Large intestine (tissue), 12 donors: ENCODE results near the gene TBC1D26. TPM values are rescaled to one million over a fixed set of nuclear protein-coding genes. Genes with fewer than 3 reads are reported as not detected.
A peak's percentile ranks its signal among the peaks of the same experiment; 100 is the strongest.
"Not testable (repeated sequence)": the region's sequence is repeated elsewhere in the genome, so short reads cannot be mapped to it uniquely, and the experiment has no call there.

Experiments used
- DNase-seq, 2 donors: peaks; one replicate each; pipeline versions ENCODE4 v3.0.0 to v3.0.0-alpha.2; 2013
- H3K27ac ChIP-seq: one replicate; pipeline ENCODE4 v1.5.1; 2013; ENCODE audit warnings: low read length
- H3K27me3 ChIP-seq: 2 replicates; pipeline ENCODE4 v1.6.1; 2013; ENCODE audit warnings: low read length; ENCODE audit not compliant: control insufficient read depth, insufficient read depth
- H3K36me3 ChIP-seq: 2 replicates; pipeline ENCODE4 v1.6.1; 2013; ENCODE audit warnings: low read length; ENCODE audit not compliant: control insufficient read depth, insufficient read depth
- H3K4me1 ChIP-seq: one replicate; pipeline ENCODE4 v1.6.1; 2013; ENCODE audit warnings: low read length; ENCODE audit not compliant: control insufficient read depth, insufficient read depth
- H3K4me3 ChIP-seq: one replicate; pipeline ENCODE4 v1.5.1; 2013; ENCODE audit warnings: low read length
- H3K9me3 ChIP-seq: one replicate; pipeline ENCODE4 v1.6.1; 2013; ENCODE audit warnings: mild to moderate bottlenecking, low read depth, low read length, moderate library complexity; ENCODE audit not compliant: control insufficient read depth
- WGBS: methylation state at CpG from one replicate; pipeline ENCODE4 v1.1.5; 2013; ENCODE audit warnings: low lambda C conversion rate; ENCODE audit not compliant: insufficient coverage; 5-methylcytosine and 5-hydroxymethylcytosine counted together
- long read RNA-seq, 11 donors: transcript quantifications; one replicate each; lab custom pipeline, GENCODE V29; 2026
- polyA plus RNA-seq: library from polyadenylated mRNA; unstranded; fragments of 120-200 nt; gene quantifications from one replicate; pipeline ENCODE4 v1.2.1, GENCODE V29; 2013

TBC1D26 gene
- polyA plus RNA-seq = 0.28 TPM
- long read RNA-seq, donor 1 = 0 reads
- long read RNA-seq, donor 2 = 0 reads
- long read RNA-seq, donor 3 = 0 reads
- long read RNA-seq, donor 4 = 0 reads
- long read RNA-seq, donor 5 = 0 reads
- long read RNA-seq, donor 6 = 0 reads
- long read RNA-seq, donor 7 = 0 reads
- long read RNA-seq, donor 8 = 0 reads
- long read RNA-seq, donor 9 = 0 reads
- long read RNA-seq, donor 10 = 0 reads
- long read RNA-seq, donor 11 = 0 reads

DNA sequence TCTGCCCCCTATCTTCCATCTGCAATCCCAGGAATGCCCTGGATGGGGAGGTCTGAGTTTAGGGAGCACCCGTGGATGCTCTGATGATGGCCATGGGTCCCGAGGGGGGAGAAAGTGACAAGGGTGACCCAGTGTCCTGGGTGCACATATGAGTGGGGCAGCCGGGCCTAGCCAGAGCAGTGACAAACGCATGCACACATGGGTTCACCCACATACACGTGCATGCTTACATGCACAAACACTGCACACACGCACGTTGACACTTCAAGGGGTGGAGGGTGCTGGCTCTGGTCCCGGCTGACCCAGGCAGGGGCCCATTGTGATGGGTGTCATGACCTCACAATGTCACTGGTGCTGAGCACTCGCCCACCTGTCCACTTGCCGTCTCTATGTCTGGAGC is at the start of gene TBC1D26:
TSS of gene TBC1D26 (plus strand) at position 384 of the 400 bp plus-strand sequence. CDS start 3,066 bp downstream, outside the sequence.
- not testable (repeated sequence) for H3K27me3 ChIP-seq, H3K9me3 ChIP-seq, H3K27ac ChIP-seq, H3K4me3 ChIP-seq, H3K4me1 ChIP-seq, H3K36me3 ChIP-seq, DNase-seq
- no CpG with 5 or more reads among the region's 10 CpGs for WGBS

- not testable (repeated sequence) for DNase-seq, H3K9me3 ChIP-seq, H3K4me3 ChIP-seq, H3K27me3 ChIP-seq, H3K36me3 ChIP-seq, H3K4me1 ChIP-seq, H3K27ac ChIP-seq
- no CpG with 5 or more reads among the region's 3 CpGs for WGBS
Measured at GRCh38 chr17:15683135-15683534, 48.9 kb upstream of the TBC1D26 start.

DNA sequence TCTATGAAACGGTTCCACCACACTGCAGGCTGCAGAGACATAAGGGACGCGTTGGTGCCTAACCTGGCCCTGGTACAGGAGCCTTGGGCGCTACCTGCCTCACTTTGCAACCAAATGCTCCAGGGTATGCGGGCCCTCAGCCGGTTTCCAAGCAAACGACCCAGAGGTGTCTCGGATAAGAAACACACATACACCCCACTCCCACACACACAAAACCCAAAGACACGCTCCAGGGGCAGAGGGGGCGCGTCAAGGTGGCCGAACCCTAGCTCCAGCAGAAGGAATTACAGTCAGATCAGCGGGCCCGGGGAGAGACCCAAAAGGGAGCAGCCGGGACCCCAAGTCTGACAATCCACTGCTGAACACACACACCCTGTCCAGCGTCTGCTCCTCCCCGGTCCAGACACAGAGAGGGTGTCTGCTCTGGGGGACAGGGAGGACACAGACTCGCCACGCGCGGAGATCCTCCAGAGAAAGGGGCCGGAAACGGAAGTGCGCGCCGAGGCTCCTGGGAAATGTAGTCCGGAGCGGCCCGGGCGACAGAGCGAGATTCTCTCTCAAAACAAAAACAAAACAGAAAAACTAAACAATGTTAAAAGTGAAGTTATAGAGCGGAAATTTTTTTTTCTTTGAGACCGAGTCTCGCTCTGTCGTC is 48.1 kb upstream of the TBC1D26 start, which contains the start of gene TRIM16:
TSS of gene TRIM16 (minus strand) at position 488 of the 655 bp plus-strand sequence. CDS start 32,702 bp downstream, outside the sequence.
- peak; percentile 31 to 75 for DNase-seq
- WGBS = no CpG with 5 or more reads among the region's 35 CpGs
- H3K36me3 ChIP-seq, H3K9me3 ChIP-seq, H3K27ac ChIP-seq, H3K27me3 ChIP-seq, H3K4me1 ChIP-seq: not testable (repeated sequence)
- H3K4me3 ChIP-seq = peak within 1 kb of the TSS; percentile 55

- no CpG with 5 or more reads among the region's 1 CpG for WGBS
- not testable (repeated sequence) for H3K4me3 ChIP-seq, H3K9me3 ChIP-seq, H3K4me1 ChIP-seq, H3K36me3 ChIP-seq, H3K27ac ChIP-seq, H3K27me3 ChIP-seq, DNase-seq
Measured at GRCh38 chr17:15687494-15687893, 44.6 kb upstream of the TBC1D26 start.

DNA sequence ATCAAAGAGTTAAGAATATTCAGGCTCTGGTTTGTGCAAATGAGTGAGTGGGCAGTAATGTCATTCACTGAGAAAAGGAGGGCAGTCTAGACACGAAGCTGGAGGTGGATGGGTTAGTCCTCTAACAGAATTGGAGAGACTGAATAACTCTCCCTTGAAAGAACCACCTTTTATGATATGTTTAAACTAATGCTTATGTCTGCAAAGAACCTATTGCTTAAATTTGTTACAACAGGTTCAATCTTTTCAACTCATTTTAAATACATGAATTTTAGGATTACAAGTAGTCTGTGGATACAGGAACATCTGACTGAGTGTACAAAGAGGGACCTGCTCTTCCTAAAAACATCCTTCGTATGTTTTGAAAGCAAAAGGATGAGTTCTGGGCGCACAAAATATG is 33.1 kb upstream of the TBC1D26 start:
- no CpG with 5 or more reads among the region's 3 CpGs for whole genome bisulfite sequencing
- not testable (repeated sequence) for H3K27me3 ChIP-seq, H3K27ac ChIP-seq, H3K36me3 ChIP-seq, DNase-seq, H3K4me1 ChIP-seq, H3K9me3 ChIP-seq
- H3K4me3 ChIP-seq = peak overlapping the region; percentile 60

DNA sequence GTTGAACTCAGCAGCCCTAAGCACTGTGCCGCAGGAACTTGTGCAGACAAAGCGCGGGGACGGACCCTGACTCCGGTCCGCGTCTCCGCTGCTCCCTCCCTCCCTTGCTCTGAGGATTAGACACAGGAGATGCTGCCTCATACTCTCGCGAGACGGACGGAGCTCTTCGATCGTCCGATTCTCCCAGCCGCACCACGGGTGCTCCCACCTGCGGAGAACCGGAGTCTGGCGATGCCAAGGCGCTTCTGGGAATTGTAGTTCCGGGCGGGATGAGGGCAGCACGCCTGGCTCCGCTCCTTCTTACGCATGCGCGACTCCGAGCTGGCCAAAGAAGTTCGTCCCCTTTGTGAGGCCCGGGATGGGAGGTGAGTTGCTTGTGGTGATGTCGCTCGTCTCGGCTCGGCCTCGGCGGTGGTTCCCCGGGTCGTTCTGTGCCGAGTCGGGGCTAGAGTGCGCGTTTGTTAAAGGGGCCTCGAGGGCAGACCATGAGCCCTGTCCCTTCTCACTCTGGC is 32.6 kb upstream of the TBC1D26 start, which contains the start of gene ZNF286A:
TSS of gene ZNF286A (plus strand) at position 340 of the 512 bp plus-strand sequence. CDS start 578 bp downstream, outside the sequence.
- DNase-seq = peak; percentile 97 to 98

GRCh38 chr17:15699937-15700336 is 32.1 kb upstream of the TBC1D26 start:
- DNase-seq, H3K36me3 ChIP-seq, H3K27ac ChIP-seq, H3K27me3 ChIP-seq, H3K9me3 ChIP-seq, H3K4me1 ChIP-seq: not testable (repeated sequence)
- no CpG with 5 or more reads among the region's 21 CpGs for WGBS
- peak overlapping the region; percentile 60 for H3K4me3 ChIP-seq

More for the DNA sequence above, 32.6 kb upstream of the TBC1D26 start, which contains the start of gene ZNF286A:
- WGBS = no CpG with 5 or more reads among the region's 44 CpGs
- H3K4me3 ChIP-seq = peak within 1 kb of the TSS; percentile 60
- H3K4me1 ChIP-seq, H3K36me3 ChIP-seq, H3K9me3 ChIP-seq, H3K27ac ChIP-seq, H3K27me3 ChIP-seq: not testable (repeated sequence)

DNA sequence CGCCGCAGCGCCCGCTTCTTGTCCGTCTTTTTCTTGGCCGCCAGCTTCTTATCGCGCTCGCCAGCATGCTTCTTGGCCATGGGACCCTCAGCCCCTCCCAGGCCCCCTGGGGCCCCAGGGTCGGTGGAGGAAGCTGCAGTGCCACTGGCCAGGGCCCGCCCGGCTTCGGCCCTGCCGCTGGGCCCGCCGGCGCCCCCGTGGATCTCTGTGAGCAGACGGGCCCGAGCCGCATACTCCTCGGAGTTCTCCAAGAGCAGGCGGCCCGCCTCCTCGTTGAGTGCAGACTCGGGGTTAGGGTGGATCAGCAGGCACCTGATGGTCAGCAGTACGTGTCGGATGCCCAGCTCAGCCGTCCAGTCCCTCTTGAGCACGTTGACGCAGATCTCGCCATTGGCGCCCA is 27.8 kb upstream of the TBC1D26 start:
- not testable (repeated sequence) for H3K4me3 ChIP-seq, H3K27me3 ChIP-seq, DNase-seq, H3K27ac ChIP-seq, H3K4me1 ChIP-seq
- WGBS = no CpG with 5 or more reads among the region's 33 CpGs
- Histone ChIP-seq H3K9me3 (peaks cover 15% of the 10 kb centered on the region), H3K36me3 (peaks cover 20% of the 10 kb centered on the region)

DNA sequence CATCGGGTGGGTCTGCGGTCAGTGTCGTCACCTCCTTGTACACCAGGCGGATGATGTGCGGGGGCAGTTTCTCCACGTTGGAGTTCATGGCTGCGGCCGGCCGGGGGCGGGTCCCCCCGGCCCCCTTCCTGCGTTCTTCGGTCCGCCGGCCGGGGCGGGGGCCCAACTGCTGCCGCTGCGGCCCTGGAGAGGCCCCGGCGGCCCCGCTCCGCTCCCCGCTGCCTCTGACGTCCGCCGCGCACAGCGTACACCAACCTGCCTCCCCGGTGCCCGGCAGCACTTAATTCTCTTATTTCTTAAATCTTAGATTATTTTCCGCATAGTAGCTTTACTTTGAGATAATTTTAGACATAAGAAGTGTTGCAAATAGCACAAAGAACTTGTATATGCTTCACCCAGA is 27.3 kb upstream of the TBC1D26 start:
- H3K4me1 ChIP-seq, H3K27ac ChIP-seq, H3K4me3 ChIP-seq, H3K27me3 ChIP-seq, DNase-seq: not testable (repeated sequence)
- Histone ChIP-seq H3K9me3 (peaks cover 15% of the 10 kb centered on the region), H3K36me3 (peaks cover 20% of the 10 kb centered on the region)
- 100% methylated on average over 1 of the region's 32 CpGs for WGBS

GRCh38 chr17:15708879-15709278 is 23.2 kb upstream of the TBC1D26 start:
- H3K27ac ChIP-seq, DNase-seq, H3K27me3 ChIP-seq, H3K4me1 ChIP-seq, H3K4me3 ChIP-seq: not testable (repeated sequence)
- peaks cover 15% of the 10 kb centered on the region for H3K9me3 ChIP-seq
- peaks cover 20% of the 10 kb centered on the region for H3K36me3 ChIP-seq
- no CpG with 5 or more reads among the region's 3 CpGs for WGBS
